ENCODE data around the gene MC1R.
"Not testable (repeated sequence)": the region's sequence is repeated elsewhere in the genome, so short reads cannot be mapped to it uniquely, and the experiment has no call there.

MC1R gene

DNA sequence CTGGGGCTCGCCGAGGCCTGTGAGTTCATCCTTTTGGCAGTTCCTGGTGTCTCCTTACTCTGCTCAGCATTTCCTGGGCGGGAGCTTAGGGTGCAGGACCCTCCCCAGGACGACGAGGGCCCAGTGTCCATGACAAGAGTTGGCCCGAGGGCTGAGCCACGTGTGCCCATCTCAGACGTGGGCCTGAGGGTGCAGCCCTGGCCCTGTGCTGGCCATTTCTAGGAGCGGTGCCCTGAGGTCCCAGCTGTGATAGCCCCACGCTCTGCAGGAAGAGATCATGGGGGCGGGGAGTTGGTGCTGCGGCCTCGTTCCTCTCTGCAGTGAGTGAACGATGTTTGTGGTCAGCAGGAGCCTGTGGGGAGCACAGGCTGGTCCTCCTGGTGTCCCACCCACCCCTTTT, 6.0 kb upstream of the MC1R start:
- no peak overlapping the region for H3K9ac ChIP-seq (ENCODE audit: low read length)
- TF ChIP-seq, protein P1, sequence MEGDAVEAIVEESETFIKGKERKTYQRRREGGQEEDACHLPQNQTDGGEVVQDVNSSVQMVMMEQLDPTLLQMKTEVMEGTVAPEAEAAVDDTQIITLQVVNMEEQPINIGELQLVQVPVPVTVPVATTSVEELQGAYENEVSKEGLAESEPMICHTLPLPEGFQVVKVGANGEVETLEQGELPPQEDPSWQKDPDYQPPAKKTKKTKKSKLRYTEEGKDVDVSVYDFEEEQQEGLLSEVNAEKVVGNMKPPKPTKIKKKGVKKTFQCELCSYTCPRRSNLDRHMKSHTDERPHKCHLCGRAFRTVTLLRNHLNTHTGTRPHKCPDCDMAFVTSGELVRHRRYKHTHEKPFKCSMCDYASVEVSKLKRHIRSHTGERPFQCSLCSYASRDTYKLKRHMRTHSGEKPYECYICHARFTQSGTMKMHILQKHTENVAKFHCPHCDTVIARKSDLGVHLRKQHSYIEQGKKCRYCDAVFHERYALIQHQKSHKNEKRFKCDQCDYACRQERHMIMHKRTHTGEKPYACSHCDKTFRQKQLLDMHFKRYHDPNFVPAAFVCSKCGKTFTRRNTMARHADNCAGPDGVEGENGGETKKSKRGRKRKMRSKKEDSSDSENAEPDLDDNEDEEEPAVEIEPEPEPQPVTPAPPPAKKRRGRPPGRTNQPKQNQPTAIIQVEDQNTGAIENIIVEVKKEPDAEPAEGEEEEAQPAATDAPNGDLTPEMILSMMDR (IDR thresholded peaks at IDR 0.05; ENCODE audit: low read depth, low read length), result no peak
- no peak for TF ChIP-seq EZH2phosphoT487 (IDR thresholded peaks at IDR 0.05; ENCODE audit: low read depth)
- H3K27me3 ChIP-seq (ENCODE audit: low read depth, low read length), result no peaks in the 10 kb centered on the region
- H3K9me3 ChIP-seq (ENCODE audit: insufficient read depth, low read length), result no peaks in the 10 kb centered on the region
- peaks cover 5% of the 10 kb centered on the region for H3K4me1 ChIP-seq (ENCODE audit: low read length)
- H2AFZ ChIP-seq (ENCODE audit: low read depth, low read length), result no peak overlapping the region
- H3K27ac ChIP-seq (ENCODE audit: low read length), result no peak overlapping the region
- no peak overlapping the region for H3K4me2 ChIP-seq (ENCODE audit: low read length)
- H4K20me1 ChIP-seq (ENCODE audit: insufficient read depth, low read length), result peaks cover 4% of the 10 kb centered on the region; the same call in 1 of the 2 replicates
- peaks cover 36% of the 10 kb centered on the region for H3K36me3 ChIP-seq (replicated peaks; ENCODE audit: low read depth, low read length)
- H3K79me2 ChIP-seq (ENCODE audit: low read length), result no peaks in the 10 kb centered on the region
- no peak overlapping the region for H3K4me3 ChIP-seq (ENCODE audit: low read length)

DNA sequence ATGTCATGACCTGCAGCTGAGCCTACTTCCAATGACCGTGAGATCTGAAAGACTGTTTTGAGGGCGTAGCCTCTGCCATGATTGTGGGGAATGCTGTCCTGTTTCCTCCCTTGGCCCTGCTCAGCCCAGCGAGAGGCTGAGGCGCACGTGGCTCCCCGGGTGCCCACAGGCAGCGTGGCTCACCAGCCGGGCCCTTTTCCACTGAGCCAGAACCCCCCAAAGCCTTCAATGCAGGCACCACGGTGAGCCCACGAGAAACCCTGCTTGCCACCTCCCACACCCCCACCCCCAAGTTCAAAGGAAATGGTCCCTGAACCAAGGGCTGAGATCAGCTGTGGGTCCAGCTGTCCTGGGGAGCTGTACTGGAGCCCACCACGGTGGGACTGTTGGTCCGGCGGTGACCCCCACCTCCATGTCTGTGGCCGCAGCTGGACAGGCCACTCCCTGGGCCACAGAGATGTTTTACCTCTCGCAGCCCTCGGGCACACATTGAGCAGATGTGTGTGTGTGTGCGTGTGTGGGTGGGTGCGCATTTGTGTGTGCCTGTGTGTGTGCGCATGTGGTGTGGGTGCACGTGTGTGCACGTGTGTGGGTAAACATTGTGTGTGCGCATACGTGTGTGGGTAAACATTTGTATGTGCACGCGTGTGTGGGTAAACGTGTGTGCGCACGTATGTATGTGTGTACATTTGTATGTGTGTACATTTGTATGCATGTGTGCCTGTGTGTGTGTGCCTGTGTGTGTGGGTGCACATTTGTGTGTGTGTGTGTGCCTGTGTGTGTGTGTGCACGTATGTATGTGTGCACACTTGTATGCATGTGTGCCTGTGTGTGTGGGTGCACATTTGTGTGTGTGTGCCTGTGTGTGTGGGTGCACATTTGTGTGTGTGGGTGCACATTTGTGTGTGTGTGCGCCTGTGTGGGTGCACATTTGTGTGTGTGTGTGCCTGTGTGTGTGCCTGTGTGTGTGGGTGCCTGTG, 5.0 kb upstream of the MC1R start:
- Histone ChIP-seq H3K79me2 (ENCODE audit: low read length) (no peaks in the 10 kb centered on the region), H3K4me3 (ENCODE audit: low read length) (no peak overlapping the region), H4K20me1 (ENCODE audit: insufficient read depth, low read length) (peaks cover 4% of the 10 kb centered on the region; the same call in 1 of the 2 replicates), H3K27me3 (ENCODE audit: low read depth, low read length) (no peaks in the 10 kb centered on the region), H3K9me3 (ENCODE audit: insufficient read depth, low read length) (no peaks in the 10 kb centered on the region), H3K9ac (ENCODE audit: low read length) (no peak overlapping the region), H3K36me3 (replicated peaks; ENCODE audit: low read depth, low read length) (peaks cover 29% of the 10 kb centered on the region), H3K27ac (ENCODE audit: low read length) (no peak overlapping the region), H3K4me2 (ENCODE audit: low read length) (no peak overlapping the region), H2AFZ (ENCODE audit: low read depth, low read length) (no peak overlapping the region), H3K4me1 (ENCODE audit: low read length) (peaks cover 14% of the 10 kb centered on the region)
- TF ChIP-seq EZH2phosphoT487 (IDR thresholded peaks at IDR 0.05; ENCODE audit: low read depth), result no peak
- TF ChIP-seq, protein P1 (IDR thresholded peaks at IDR 0.05; ENCODE audit: low read depth, low read length), result no peak

DNA sequence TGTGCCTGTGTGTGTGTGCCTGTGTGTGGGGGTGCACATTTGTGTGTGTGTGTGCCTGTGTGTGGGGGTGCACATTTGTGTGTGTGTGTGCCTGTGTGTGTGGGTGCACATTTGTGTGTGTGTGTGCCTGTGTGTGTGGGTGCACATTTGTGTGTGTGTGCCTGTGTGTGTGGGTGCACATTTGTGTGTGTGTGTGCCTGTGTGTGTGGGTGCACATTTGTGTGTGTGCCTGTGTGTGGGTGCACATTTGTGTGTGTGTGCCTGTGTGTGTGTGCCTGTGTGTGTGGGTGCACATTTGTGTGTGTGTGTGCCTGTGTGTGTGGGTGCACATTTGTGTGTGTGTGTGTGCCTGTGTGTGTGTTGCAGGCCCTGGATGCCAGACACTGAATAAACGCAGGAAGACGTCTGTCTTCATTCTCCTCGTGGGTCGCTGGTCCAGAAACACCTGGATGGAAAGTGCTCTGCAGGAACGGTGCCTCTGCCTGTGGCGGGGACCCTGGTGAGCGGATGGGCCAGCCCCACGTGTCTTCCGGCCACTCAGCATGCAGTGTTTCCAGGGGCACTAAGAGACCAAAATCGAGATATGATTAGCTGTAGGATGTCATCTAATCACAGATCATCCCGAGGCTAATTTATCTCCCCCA, 3.9 kb upstream of the MC1R start:
- not testable (repeated sequence) for H3K27me3 ChIP-seq (ENCODE audit: low read depth, low read length); H3K9me3 ChIP-seq (ENCODE audit: insufficient read depth, low read length); H3K27ac ChIP-seq (ENCODE audit: low read length); H3K4me3 ChIP-seq (ENCODE audit: low read length); H3K9ac ChIP-seq (ENCODE audit: low read length); H3K79me2 ChIP-seq (ENCODE audit: low read length); H3K4me2 ChIP-seq (ENCODE audit: low read length); H2AFZ ChIP-seq (ENCODE audit: low read depth, low read length); H4K20me1 ChIP-seq (ENCODE audit: insufficient read depth, low read length)
- Histone ChIP-seq H3K4me1 (ENCODE audit: low read length) (peaks cover 14% of the 10 kb centered on the region), H3K36me3 (replicated peaks; ENCODE audit: low read depth, low read length) (peaks cover 26% of the 10 kb centered on the region)

DNA sequence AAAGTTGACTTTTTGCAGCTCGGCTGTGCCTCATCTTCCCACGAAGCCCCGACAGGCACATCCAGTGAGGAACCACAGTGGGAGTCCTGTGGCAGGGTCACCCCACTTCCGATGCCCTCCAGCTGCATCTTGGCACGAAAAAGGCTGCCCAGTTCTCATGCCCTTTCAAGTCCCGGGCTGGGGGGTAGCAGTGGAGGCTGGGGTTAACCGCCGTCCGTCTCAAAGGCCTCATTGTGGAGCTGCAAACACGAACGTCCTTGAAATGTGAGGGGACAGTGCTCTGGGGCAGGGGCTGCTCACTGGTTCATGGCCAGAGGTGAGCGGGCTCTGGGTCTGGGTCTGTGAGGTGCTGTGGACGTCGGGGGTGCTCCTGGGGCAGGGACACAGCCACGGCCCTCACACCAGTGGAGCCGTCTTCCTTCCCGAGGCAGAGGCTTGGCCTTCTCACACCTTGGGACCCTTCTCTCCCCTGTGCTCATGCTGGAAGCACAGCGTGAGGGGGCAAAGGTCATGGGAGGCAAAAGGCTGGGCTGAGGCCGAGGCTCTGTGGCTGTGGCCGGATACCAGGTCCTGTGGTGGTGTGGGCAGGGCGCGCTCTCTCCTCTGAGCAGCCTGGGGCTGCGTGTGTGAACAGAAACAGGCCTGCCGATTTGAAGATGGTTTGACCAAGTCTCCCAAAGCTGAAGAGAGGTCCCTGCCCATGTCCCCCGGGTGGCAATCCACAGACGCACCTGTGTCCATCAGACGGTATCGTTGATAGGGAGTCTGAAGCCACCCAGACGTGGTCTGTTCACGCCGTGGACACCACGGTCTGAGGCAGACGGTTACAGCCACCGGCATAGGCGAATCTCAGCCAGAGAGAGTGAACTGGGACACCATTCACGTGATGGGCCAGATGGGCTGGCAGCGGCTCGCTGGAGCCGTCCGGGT, 3.1 kb upstream of the MC1R start:
- Histone ChIP-seq H2AFZ (ENCODE audit: low read depth, low read length) (no peak overlapping the region), H3K4me2 (ENCODE audit: low read length) (no peak overlapping the region), H3K4me1 (ENCODE audit: low read length) (peaks cover 14% of the 10 kb centered on the region), H3K27me3 (ENCODE audit: low read depth, low read length) (no peaks in the 10 kb centered on the region), H4K20me1 (ENCODE audit: insufficient read depth, low read length) (peaks cover 3% of the 10 kb centered on the region; the same call in 1 of the 2 replicates), H3K9ac (ENCODE audit: low read length) (no peak overlapping the region), H3K4me3 (ENCODE audit: low read length) (no peak overlapping the region), H3K36me3 (replicated peaks; ENCODE audit: low read depth, low read length) (peaks cover 24% of the 10 kb centered on the region), H3K27ac (ENCODE audit: low read length) (no peak overlapping the region), H3K9me3 (ENCODE audit: insufficient read depth, low read length) (no peaks in the 10 kb centered on the region), H3K79me2 (ENCODE audit: low read length) (no peaks in the 10 kb centered on the region)
- TF ChIP-seq EZH2phosphoT487 (IDR thresholded peaks at IDR 0.05; ENCODE audit: low read depth), result no peak
- TF ChIP-seq, protein P1 (IDR thresholded peaks at IDR 0.05; ENCODE audit: low read depth, low read length), result no peak
